Progenitor cell of endocrine pancreas (in vitro differentiated cells): ENCODE data around the gene PRR9. TPM values are rescaled to one million over a fixed set of nuclear protein-coding genes. Genes with fewer than 3 reads are reported as not detected.
"Not testable (repeated sequence)": the region's sequence is repeated elsewhere in the genome, so short reads cannot be mapped to it uniquely, and the experiment has no call there.

Experiments
- DNase-seq: peaks from one replicate; pipeline ENCODE4 v3.0.0; 2021; ENCODE audit warnings: low spot score; ENCODE audit not compliant: unreplicated experiment
- H3K27ac Mint-ChIP-seq: 2 replicates; pipeline ENCODE4 v1.8.0; 2021; ENCODE audit warnings: mild to moderate bottlenecking, moderate library complexity, mixed read lengths
- H3K27me3 Mint-ChIP-seq: 2 replicates; pipeline ENCODE4 v1.8.0; 2021; ENCODE audit warnings: mixed read lengths
- H3K36me3 Mint-ChIP-seq: 2 replicates; pipeline ENCODE4 v1.8.0; 2022; ENCODE audit warnings: mixed read lengths; ENCODE audit not compliant: insufficient read depth
- H3K4me1 Mint-ChIP-seq: 2 replicates; pipeline ENCODE4 v1.8.0; 2021; ENCODE audit warnings: low read depth, mixed read lengths
- H3K4me3 Mint-ChIP-seq: 2 replicates; pipeline ENCODE4 v1.8.0; 2021; ENCODE audit warnings: low read depth, mild to moderate bottlenecking, moderate library complexity, mixed read lengths
- H3K9me3 Mint-ChIP-seq: 2 replicates; pipeline ENCODE4 v1.8.0; 2021; ENCODE audit warnings: low read depth, mixed read lengths
- CTCF ChIP-seq: fragments of 200-600 bp; sonication (generic); IDR thresholded peaks from one replicate; pipeline ENCODE4 v1.5.0; 2021; ENCODE audit warnings: antibody characterized with exemption, mild to moderate bottlenecking; ENCODE audit not compliant: unreplicated experiment
- long read RNA-seq: library from polyadenylated mRNA; unstranded; transcript quantifications from one replicate; pipeline ENCODE4 v2.0.0, GENCODE V29; 2020
- total RNA-seq: library from RNA; stranded (reverse); gene quantifications from 2 replicates; pipeline ENCODE4 v1.2.1, GENCODE V29; 2021

PRR9 gene
- total RNA-seq, result not detected in 2 replicates
- long read RNA-seq, result 0 reads

- no peak for TF ChIP-seq CTCF
- DNase-seq, result no peak
- H3K27me3 Mint-ChIP-seq, result peaks cover 16% of the 10 kb centered on the region
- no peaks in the 10 kb centered on the region for H3K36me3 Mint-ChIP-seq
- no peak within 1 kb of the TSS for H3K4me3 Mint-ChIP-seq
- H3K9me3 Mint-ChIP-seq, result no peaks in the 10 kb centered on the region
- no peak within 1 kb of the TSS for H3K27ac Mint-ChIP-seq
- H3K4me1 Mint-ChIP-seq, result no peaks in the 10 kb centered on the region
Measured at GRCh38 chr1:153217212-153217611, at the start of gene PRR9. Gene PRR9 (plus strand): TSS chr1:153217584. CDS start chr1:153218145, 561 bp downstream.

GRCh38 chr1:153168686-153169085, 48.7 kb upstream of the PRR9 start:
- H3K27ac Mint-ChIP-seq, result no peak overlapping the region
- no peak overlapping the region for H3K4me3 Mint-ChIP-seq
- no peaks in the 10 kb centered on the region for H3K9me3 Mint-ChIP-seq
- no peaks in the 10 kb centered on the region for H3K36me3 Mint-ChIP-seq
- no peaks in the 10 kb centered on the region for H3K4me1 Mint-ChIP-seq
- H3K27me3 Mint-ChIP-seq, result peaks cover 6% of the 10 kb centered on the region
- TF ChIP-seq CTCF, result no peak
- DNase-seq, result no peak

- no peak for DNase-seq
- Mint-ChIP-seq H3K36me3 (no peaks in the 10 kb centered on the region), H3K27me3 (peaks cover 3% of the 10 kb centered on the region), H3K9me3 (no peaks in the 10 kb centered on the region), H3K27ac (no peak overlapping the region), H3K4me1 (no peaks in the 10 kb centered on the region), H3K4me3 (no peak overlapping the region)
- TF ChIP-seq CTCF, result no peak
Measured at GRCh38 chr1:153174624-153175023, 42.8 kb upstream of the PRR9 start.

GRCh38 chr1:153178922-153179321, 38.5 kb upstream of the PRR9 start:
- H3K4me1 Mint-ChIP-seq, result no peaks in the 10 kb centered on the region
- no peaks in the 10 kb centered on the region for H3K9me3 Mint-ChIP-seq
- H3K27ac Mint-ChIP-seq, result no peak overlapping the region
- H3K27me3 Mint-ChIP-seq, result peaks cover 3% of the 10 kb centered on the region
- TF ChIP-seq CTCF, result no peak
- no peak for DNase-seq
- no peaks in the 10 kb centered on the region for H3K36me3 Mint-ChIP-seq
- no peak overlapping the region for H3K4me3 Mint-ChIP-seq

- Mint-ChIP-seq H3K4me3 (no peak overlapping the region), H3K27ac (no peak overlapping the region), H3K4me1 (no peaks in the 10 kb centered on the region), H3K36me3 (no peaks in the 10 kb centered on the region), H3K9me3 (peaks cover 3% of the 10 kb centered on the region), H3K27me3 (peaks cover 3% of the 10 kb centered on the region)
- DNase-seq, result no peak
- no peak for TF ChIP-seq CTCF
Measured at GRCh38 chr1:153180556-153180955, 36.8 kb upstream of the PRR9 start.

GRCh38 chr1:153188301-153188700, 29.1 kb upstream of the PRR9 start:
- DNase-seq, H3K4me1 Mint-ChIP-seq, H3K27me3 Mint-ChIP-seq, H3K36me3 Mint-ChIP-seq, H3K27ac Mint-ChIP-seq, H3K4me3 Mint-ChIP-seq: not testable (repeated sequence)
- peaks cover 16% of the 10 kb centered on the region for H3K9me3 Mint-ChIP-seq
